Astrocyte (in vitro differentiated cells and primary cell): ENCODE measurements around the gene WNT16.

Experiments used
- EZH2 ChIP-seq: IDR thresholded peaks from 2 replicates; pipeline ENCODE4 v1.6.1; 2012; ENCODE audit warnings: mild to moderate bottlenecking, low read length, inconsistent platforms; ENCODE audit not compliant: insufficient read depth
- TF ChIP-seq, protein P1 (sequence below): IDR thresholded peaks from 2 replicates; pipeline ENCODE4 v1.5.1; 2011; ENCODE audit warnings: low read depth, mild to moderate bottlenecking, inconsistent platforms, low read length, moderate library complexity; ENCODE audit not compliant: insufficient read depth

DNA sequence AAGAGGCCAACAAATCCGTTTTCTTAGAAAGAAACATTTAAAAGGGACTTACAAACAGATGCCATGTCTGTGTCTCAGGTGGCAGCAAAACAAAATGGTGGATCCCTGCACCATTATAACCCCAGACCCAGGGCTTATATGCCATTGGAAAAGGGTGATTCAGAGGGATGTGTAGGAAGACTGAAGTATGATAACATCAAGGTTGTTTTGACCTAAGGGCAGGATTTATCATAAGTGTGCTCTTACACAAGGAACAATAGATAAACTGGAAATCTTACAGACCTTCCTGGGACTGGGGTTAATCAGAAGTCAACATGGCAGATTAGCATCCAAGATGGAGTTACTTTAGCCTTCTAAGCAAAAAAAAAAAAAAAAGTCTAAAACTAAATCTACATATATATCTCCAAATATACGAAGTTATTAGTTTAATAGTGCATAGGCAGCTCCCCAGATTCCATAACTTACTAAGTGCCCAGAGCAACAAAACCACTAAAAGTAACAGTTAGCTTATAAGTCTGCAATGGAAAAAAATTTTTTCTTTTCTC lies 34.3 kb upstream of the WNT16 start:
- TF ChIP-seq EZH2: no peak
- TF ChIP-seq, protein P1, sequence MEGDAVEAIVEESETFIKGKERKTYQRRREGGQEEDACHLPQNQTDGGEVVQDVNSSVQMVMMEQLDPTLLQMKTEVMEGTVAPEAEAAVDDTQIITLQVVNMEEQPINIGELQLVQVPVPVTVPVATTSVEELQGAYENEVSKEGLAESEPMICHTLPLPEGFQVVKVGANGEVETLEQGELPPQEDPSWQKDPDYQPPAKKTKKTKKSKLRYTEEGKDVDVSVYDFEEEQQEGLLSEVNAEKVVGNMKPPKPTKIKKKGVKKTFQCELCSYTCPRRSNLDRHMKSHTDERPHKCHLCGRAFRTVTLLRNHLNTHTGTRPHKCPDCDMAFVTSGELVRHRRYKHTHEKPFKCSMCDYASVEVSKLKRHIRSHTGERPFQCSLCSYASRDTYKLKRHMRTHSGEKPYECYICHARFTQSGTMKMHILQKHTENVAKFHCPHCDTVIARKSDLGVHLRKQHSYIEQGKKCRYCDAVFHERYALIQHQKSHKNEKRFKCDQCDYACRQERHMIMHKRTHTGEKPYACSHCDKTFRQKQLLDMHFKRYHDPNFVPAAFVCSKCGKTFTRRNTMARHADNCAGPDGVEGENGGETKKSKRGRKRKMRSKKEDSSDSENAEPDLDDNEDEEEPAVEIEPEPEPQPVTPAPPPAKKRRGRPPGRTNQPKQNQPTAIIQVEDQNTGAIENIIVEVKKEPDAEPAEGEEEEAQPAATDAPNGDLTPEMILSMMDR: no peak
